Adrenal gland (tissue), 12 donors: ENCODE results near the gene MINDY3. TPM values are rescaled to one million over a fixed set of nuclear protein-coding genes. Genes with fewer than 3 reads are reported as not detected.

Experiments
- DNase-seq, 7 donors: peaks; one replicate each; pipeline ENCODE4 v3.0.0-alpha.2; 2019 to 2020
- H3K27ac ChIP-seq, 5 donors: fragments of 200-600 bp; sonication (generic) in 4 of 5; 1 replicate in 3 of 5; 2 replicates in 2 of 5; pipeline versions ENCODE4 v1.5.1 to v1.8.0; 2016 to 2020; ENCODE audit warnings: mild to moderate bottlenecking in 1 of 5
- H3K27me3 ChIP-seq: fragments of 200-600 bp; 2 replicates; pipeline ENCODE4 v1.8.0; 2021
- H3K36me3 ChIP-seq, 2 donors: fragments of 200-600 bp; replicated peaks in 1 of 2; 1 replicate in 1 of 2; 2 replicates in 1 of 2; pipeline versions ENCODE4 v1.5.1 to v1.8.0; 2018 to 2022
- H3K4me1 ChIP-seq, 2 donors: fragments of 200-600 bp; replicated peaks in 1 of 2; 1 replicate in 1 of 2; 2 replicates in 1 of 2; pipeline versions ENCODE4 v1.5.1 to v1.8.0; 2018 to 2021
- H3K4me3 ChIP-seq, 4 donors: fragments of 200-600 bp; sonication (generic) in 3 of 4; one replicate each; pipeline ENCODE4 v1.5.1; 2016 to 2018
- H3K9me3 ChIP-seq, 3 donors: fragments of 200-600 bp; sonication (generic) in 1 of 3; replicated peaks in 1 of 3; 1 replicate in 2 of 3; 2 replicates in 1 of 3; pipeline versions ENCODE4 v1.5.1 to v1.8.0; 2016 to 2021
- CTCF ChIP-seq, 6 experiments: fragments of 450-650 bp in 4 of 6; fragments of 200-600 bp in 2 of 6; sonication (generic) in 1 of 6; IDR thresholded peaks; 1 replicate in 5 of 6; 2 replicates in 1 of 6; pipeline versions ENCODE4 v1.5.1 to v1.8.0; 2016 to 2021; ENCODE audit warnings: antibody characterized with exemption in 6 of 6, mild to moderate bottlenecking in 2 of 6, moderate library complexity in 1 of 6
- POLR2A ChIP-seq, 2 donors: fragments of 450-650 bp; IDR thresholded peaks; one replicate each; pipeline ENCODE4 v1.6.1; 2017; ENCODE audit warnings: antibody characterized with exemption in 2 of 2, mild to moderate bottlenecking in 2 of 2, moderate library complexity in 1 of 2
- WGBS, 4 donors: extraction: QIAGEN DNeasy Blood & Tissue Kit in 2 of 4; methylation state at CpG; one replicate each; pipeline versions ENCODE4 v1.1.5 to v1.1.7; 2013 to 2017; 5-methylcytosine and 5-hydroxymethylcytosine counted together
- intact Hi-C, 2 donors: fragments of 100-400 bp; cut with DNase I; formaldehyde crosslinking; loops; one replicate each; pipeline versions ENCODE4 v1.14.1 to v1.15.0; 2022 to 2023
- polyA plus RNA-seq, 3 donors: library from polyadenylated mRNA; stranded (reverse); fragments of 200-250 nt in 2 of 3; fragments of 350-450 nt in 1 of 3; fragmentation: Illumina TruSeq in 1 of 3; extraction: RNeasy Lipid Tissue Mini Kit (QIAGEN cat#74804) in 1 of 3; gene quantifications; one replicate each; pipeline ENCODE4 v1.2.3, GENCODE V29; 2013 to 2014
- total RNA-seq, 9 donors: library from RNA; depleted of rRNA in 4 of 9; stranded (reverse); fragments of >200 nt in 4 of 9; fragments of 120-200 nt in 1 of 9; fragmentation: NEBNext Ultra II Directional in 1 of 9; extraction: Animal tissue kit (Norgen Biotek cat#: 25700) in 1 of 9; gene quantifications; one replicate each; pipeline versions ENCODE4 v1.1.0 to v1.2.4, GENCODE V29; 2013 to 2023
- donor health status: healthy with polysubstance abuse.
- donor health status: Bipolar disorder and iron deficiency.
- donor health status: DM: yes; HTN: yes; CAD: no.
- donor health status: DM: no; HTN: no; CAD: no.
- donor health status: DM: no; HTN: no; CAD: no.
- donor health status: DM: yes; HTN: yes; CAD: no.

The MINDY3 gene
- total and polyA plus RNA-seq, 12 donors: 16.7 to 40.3 (median 32.2) TPM

GRCh38 chr10:15742836-15743235, 117.5 kb downstream of the MINDY3 start:
- WGBS, 4 donors: 92 to 95% (median 93%) methylated on average over 3 of the region's 3 CpGs
- Histone ChIP-seq H3K36me3 (no peaks in the 10 kb centered on the region), H3K27ac (no peak overlapping the region), H3K9me3 (no peaks in the 10 kb centered on the region), H3K4me3 (no peak overlapping the region), H3K4me1 (no peaks in the 10 kb centered on the region), H3K27me3 (no peaks in the 10 kb centered on the region)
- TF ChIP-seq POLR2A (IDR thresholded peaks at IDR 0.05): no peak
- TF ChIP-seq CTCF (IDR thresholded peaks at IDR 0.05): no peak
- intact Hi-C loops: loop anchor here in 1 of 2 donors (10.0 kb wide), 1 partner anchor 92 kb away; no protein-coding TSS in a partner anchor
- DNase-seq: no peak

- WGBS, 4 donors: 54 to 78% (median 58%) methylated on average over 4 to 5 of the region's 5 CpGs
- intact Hi-C loops: loop anchor here in 1 of 2 donors (10.0 kb wide), 1 partner anchor 93 kb away; no protein-coding TSS in a partner anchor
Measured at GRCh38 chr10:15742102-15742501, 118.2 kb downstream of the MINDY3 start.

GRCh38 chr10:15741581-15741980, 118.7 kb downstream of the MINDY3 start:
- whole genome bisulfite sequencing, 4 donors: 86 to 94% (median 89%) methylated on average over 5 of the region's 5 CpGs
- intact Hi-C loops: loop anchor here in 1 of 2 donors (10.0 kb wide), 1 partner anchor 93 kb away; no protein-coding TSS in a partner anchor

More at GRCh38 chr10:15742102-15742501, 118.2 kb downstream of the MINDY3 start:
- Histone ChIP-seq H3K4me1 (no peaks in the 10 kb centered on the region), H3K27me3 (no peaks in the 10 kb centered on the region), H3K9me3 (no peaks in the 10 kb centered on the region), H3K27ac (no peak overlapping the region), H3K4me3 (no peak overlapping the region), H3K36me3 (no peaks in the 10 kb centered on the region)
- no peak for DNase-seq
- TF ChIP-seq CTCF (IDR thresholded peaks at IDR 0.05) (no peak), POLR2A (IDR thresholded peaks at IDR 0.05) (no peak)

GRCh38 chr10:15740261-15740660, 120.0 kb downstream of the MINDY3 start:
- no peak for DNase-seq
- no peaks in the 10 kb centered on the region for H3K27me3 ChIP-seq
- no peaks in the 10 kb centered on the region for H3K36me3 ChIP-seq
- intact Hi-C loops: loop anchor here in 1 of 2 donors (10.0 kb wide), 1 partner anchor 95 kb away; no protein-coding TSS in a partner anchor
- H3K27ac ChIP-seq: no peak overlapping the region
- no peaks in the 10 kb centered on the region for H3K4me1 ChIP-seq
- TF ChIP-seq POLR2A (IDR thresholded peaks at IDR 0.05) (no peak), CTCF (IDR thresholded peaks at IDR 0.05) (no peak)
- no peaks in the 10 kb centered on the region for H3K9me3 ChIP-seq
- WGBS, 4 donors: 87 to 93% (median 90%) methylated on average over 6 of the region's 6 CpGs
- no peak overlapping the region for H3K4me3 ChIP-seq

More at GRCh38 chr10:15741581-15741980, 118.7 kb downstream of the MINDY3 start:
- Histone ChIP-seq H3K27me3 (no peaks in the 10 kb centered on the region), H3K4me3 (no peak overlapping the region), H3K4me1 (no peaks in the 10 kb centered on the region), H3K27ac (no peak overlapping the region), H3K36me3 (no peaks in the 10 kb centered on the region), H3K9me3 (no peaks in the 10 kb centered on the region)
- TF ChIP-seq POLR2A (IDR thresholded peaks at IDR 0.05): no peak
- TF ChIP-seq CTCF (IDR thresholded peaks at IDR 0.05): no peak
- no peak for DNase-seq
